ENCODE results near the gene NDUFA7. TPM values are rescaled to one million over a fixed set of nuclear protein-coding genes. Genes with fewer than 3 reads are reported as not detected.

NDUFA7 gene
- polyA plus RNA-seq, 2 donors = 103 to 112 TPM

DNA sequence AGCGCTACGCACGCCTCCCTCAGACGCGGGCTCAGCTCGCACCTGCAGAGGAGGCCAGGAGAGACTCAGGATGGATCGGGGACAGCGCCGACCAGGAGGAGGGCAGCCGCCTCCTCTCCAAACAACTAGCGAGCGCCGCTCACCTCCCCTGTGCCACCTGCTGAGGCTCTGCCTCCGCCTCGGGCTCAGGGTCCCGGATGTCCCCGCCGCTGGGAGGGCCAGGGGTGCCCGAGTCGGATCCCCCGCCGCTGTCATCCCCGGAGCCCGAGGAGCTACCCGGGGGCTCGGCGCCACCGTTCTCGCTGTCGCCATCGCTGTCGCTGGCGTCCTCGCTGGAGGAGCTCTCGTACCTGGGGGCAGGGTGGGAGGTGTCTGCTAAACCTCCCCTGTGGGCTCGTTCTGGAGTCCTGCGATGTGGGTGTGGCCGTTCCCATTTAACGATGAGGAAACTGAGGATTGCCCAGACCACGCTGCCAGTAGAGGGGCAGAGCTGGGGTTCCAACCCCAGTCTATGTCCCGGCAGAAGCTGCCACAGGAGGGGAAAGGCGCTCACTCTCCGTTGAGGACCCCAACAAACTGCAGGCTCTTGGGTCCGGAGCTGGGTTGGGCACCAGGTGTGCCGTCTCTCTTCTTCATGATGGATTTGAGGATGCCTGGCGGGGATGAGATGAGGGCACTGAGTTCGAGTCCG lies 12.7 kb upstream of the NDUFA7 start:
- no peak overlapping the region for H3K27ac ChIP-seq (ENCODE audit: low read depth in 2 of 2, low read length in 1 of 2)
- 20 to 27% methylated on average over 48 of the region's 48 CpGs for WGBS, 2 donors
- no peaks in the 10 kb centered on the region for H3K9me3 ChIP-seq (ENCODE audit: control insufficient read depth in 2 of 2, insufficient read depth in 1 of 2, low read depth in 1 of 2, low read length in 1 of 2)
- H3K4me3 ChIP-seq (ENCODE audit: low read depth in 1 of 2, low read length in 2 of 2) = peak overlapping the region in 1 of 2 donors; percentile 2
- H3K27me3 ChIP-seq (ENCODE audit: control insufficient read depth in 1 of 2, insufficient read depth in 2 of 2, low read length in 2 of 2) = peaks cover 0 to 8% of the 10 kb centered on the region in 2 donors
- no peaks in the 10 kb centered on the region for H3K36me3 ChIP-seq (ENCODE audit: control insufficient read depth in 2 of 2, insufficient read depth in 2 of 2, low read length in 1 of 2)
- peaks cover 5 to 14% of the 10 kb centered on the region in 2 donors for H3K4me1 ChIP-seq (ENCODE audit: control insufficient read depth in 2 of 2, insufficient read depth in 2 of 2, low read length in 1 of 2)

- no peak overlapping the region for H3K27ac ChIP-seq (ENCODE audit: low read depth in 2 of 2, low read length in 1 of 2)
- WGBS, 2 donors = 20 to 23% methylated on average over 52 of the region's 52 CpGs
- no peaks in the 10 kb centered on the region for H3K36me3 ChIP-seq (ENCODE audit: control insufficient read depth in 2 of 2, insufficient read depth in 2 of 2, low read length in 1 of 2)
- H3K4me1 ChIP-seq (ENCODE audit: control insufficient read depth in 2 of 2, insufficient read depth in 2 of 2, low read length in 1 of 2) = peaks cover 5 to 14% of the 10 kb centered on the region in 2 donors
- H3K27me3 ChIP-seq (ENCODE audit: control insufficient read depth in 1 of 2, insufficient read depth in 2 of 2, low read length in 2 of 2) = peaks cover 0 to 8% of the 10 kb centered on the region in 2 donors
- H3K4me3 ChIP-seq (ENCODE audit: low read depth in 1 of 2, low read length in 2 of 2) = no peak overlapping the region
- H3K9me3 ChIP-seq (ENCODE audit: control insufficient read depth in 2 of 2, insufficient read depth in 1 of 2, low read depth in 1 of 2, low read length in 1 of 2) = no peaks in the 10 kb centered on the region
Observed at GRCh38 chr19:8332976-8333766, 12.0 kb upstream of the NDUFA7 start.

DNA sequence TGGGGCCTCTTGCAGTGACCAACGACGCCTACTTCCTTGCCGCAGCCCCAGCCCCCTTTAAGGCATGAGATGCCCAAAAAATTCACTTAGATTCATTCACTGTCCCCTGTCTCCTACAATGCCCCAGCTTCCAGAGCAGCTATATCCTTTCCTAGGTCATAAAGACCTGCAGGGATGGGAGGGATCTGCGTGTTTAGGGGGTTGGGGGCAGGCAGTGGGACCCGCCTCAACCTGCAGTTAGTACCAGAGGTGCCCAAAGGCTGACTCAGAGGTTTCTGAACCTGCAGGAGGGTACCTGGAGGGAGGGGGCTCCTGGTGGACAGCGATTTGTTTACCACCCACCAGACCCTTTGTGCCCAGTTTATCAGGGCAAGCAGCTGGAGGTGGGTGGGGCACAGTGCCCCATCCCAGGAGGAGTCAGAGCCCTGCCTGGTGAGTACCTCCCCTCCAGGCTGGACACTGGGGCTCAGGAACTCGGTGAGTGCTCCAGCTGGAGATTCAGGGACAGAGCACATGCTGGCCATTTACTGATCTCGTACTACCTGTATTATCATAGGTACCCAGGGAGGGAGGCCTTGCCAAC lies 10.2 kb upstream of the NDUFA7 start:
- H3K27me3 ChIP-seq (ENCODE audit: control insufficient read depth in 1 of 2, insufficient read depth in 2 of 2, low read length in 2 of 2) = peaks cover 0 to 8% of the 10 kb centered on the region in 2 donors
- H3K4me3 ChIP-seq (ENCODE audit: low read depth in 1 of 2, low read length in 2 of 2) = no peak overlapping the region
- peaks cover 3 to 14% of the 10 kb centered on the region in 2 donors for H3K4me1 ChIP-seq (ENCODE audit: control insufficient read depth in 2 of 2, insufficient read depth in 2 of 2, low read length in 1 of 2)
- WGBS, 2 donors = 75 to 80% methylated on average over 8 of the region's 8 CpGs
- H3K27ac ChIP-seq (ENCODE audit: low read depth in 2 of 2, low read length in 1 of 2) = no peak overlapping the region
- H3K36me3 ChIP-seq (ENCODE audit: control insufficient read depth in 2 of 2, insufficient read depth in 2 of 2, low read length in 1 of 2) = no peaks in the 10 kb centered on the region
- H3K9me3 ChIP-seq (ENCODE audit: control insufficient read depth in 2 of 2, insufficient read depth in 1 of 2, low read depth in 1 of 2, low read length in 1 of 2) = peaks cover 0 to 5% of the 10 kb centered on the region in 2 donors

DNA sequence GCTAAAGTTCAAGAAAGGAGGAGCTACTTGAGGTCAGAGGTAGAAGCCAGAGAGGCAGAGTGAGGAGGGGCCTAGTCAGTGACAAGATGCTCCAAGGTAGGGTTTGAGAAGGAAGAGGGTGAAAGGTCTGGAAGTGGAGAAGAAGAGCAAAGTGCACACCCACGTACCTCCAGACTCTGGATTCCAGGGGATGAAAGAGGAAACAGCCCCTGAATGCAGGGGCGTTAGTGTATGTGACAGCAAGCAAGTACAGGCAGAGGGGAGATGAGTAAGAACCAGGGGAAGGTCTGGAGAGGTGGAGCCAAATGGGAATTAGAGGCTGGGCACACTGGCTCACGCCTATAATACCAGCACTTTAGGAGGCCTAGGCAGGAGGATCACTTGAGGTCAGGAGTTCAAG lies 8.8 kb upstream of the NDUFA7 start:
- Histone ChIP-seq H3K9me3 (ENCODE audit: control insufficient read depth in 2 of 2, insufficient read depth in 1 of 2, low read depth in 1 of 2, low read length in 1 of 2) (peaks cover 0 to 5% of the 10 kb centered on the region in 2 donors), H3K27me3 (ENCODE audit: control insufficient read depth in 1 of 2, insufficient read depth in 2 of 2, low read length in 2 of 2) (peaks cover 0 to 8% of the 10 kb centered on the region in 2 donors)
- WGBS, 2 donors = 44 to 71% methylated on average over 3 of the region's 3 CpGs

GRCh38 chr19:8325454-8325853 lies 4.3 kb upstream of the NDUFA7 start:
- no peak overlapping the region for H3K4me3 ChIP-seq (ENCODE audit: low read depth in 1 of 2, low read length in 2 of 2)
- H3K27ac ChIP-seq (ENCODE audit: low read depth in 2 of 2, low read length in 1 of 2) = no peak overlapping the region
- no peaks in the 10 kb centered on the region for H3K27me3 ChIP-seq (ENCODE audit: control insufficient read depth in 1 of 2, insufficient read depth in 2 of 2, low read length in 2 of 2)
- H3K4me1 ChIP-seq (ENCODE audit: control insufficient read depth in 2 of 2, insufficient read depth in 2 of 2, low read length in 1 of 2) = peaks cover 2 to 13% of the 10 kb centered on the region in 2 donors
- 85 to 96% methylated on average over 3 of the region's 3 CpGs for WGBS, 2 donors
- H3K9me3 ChIP-seq (ENCODE audit: control insufficient read depth in 2 of 2, insufficient read depth in 1 of 2, low read depth in 1 of 2, low read length in 1 of 2) = peaks cover 0 to 8% of the 10 kb centered on the region in 2 donors
- peaks cover 2 to 13% of the 10 kb centered on the region in 2 donors for H3K36me3 ChIP-seq (ENCODE audit: control insufficient read depth in 2 of 2, insufficient read depth in 2 of 2, low read length in 1 of 2)

More for the DNA sequence above, 8.8 kb upstream of the NDUFA7 start:
- Histone ChIP-seq H3K4me1 (ENCODE audit: control insufficient read depth in 2 of 2, insufficient read depth in 2 of 2, low read length in 1 of 2) (peaks cover 3 to 10% of the 10 kb centered on the region in 2 donors), H3K4me3 (ENCODE audit: low read depth in 1 of 2, low read length in 2 of 2) (no peak overlapping the region), H3K27ac (ENCODE audit: low read depth in 2 of 2, low read length in 1 of 2) (no peak overlapping the region), H3K36me3 (ENCODE audit: control insufficient read depth in 2 of 2, insufficient read depth in 2 of 2, low read length in 1 of 2) (no peaks in the 10 kb centered on the region)

DNA sequence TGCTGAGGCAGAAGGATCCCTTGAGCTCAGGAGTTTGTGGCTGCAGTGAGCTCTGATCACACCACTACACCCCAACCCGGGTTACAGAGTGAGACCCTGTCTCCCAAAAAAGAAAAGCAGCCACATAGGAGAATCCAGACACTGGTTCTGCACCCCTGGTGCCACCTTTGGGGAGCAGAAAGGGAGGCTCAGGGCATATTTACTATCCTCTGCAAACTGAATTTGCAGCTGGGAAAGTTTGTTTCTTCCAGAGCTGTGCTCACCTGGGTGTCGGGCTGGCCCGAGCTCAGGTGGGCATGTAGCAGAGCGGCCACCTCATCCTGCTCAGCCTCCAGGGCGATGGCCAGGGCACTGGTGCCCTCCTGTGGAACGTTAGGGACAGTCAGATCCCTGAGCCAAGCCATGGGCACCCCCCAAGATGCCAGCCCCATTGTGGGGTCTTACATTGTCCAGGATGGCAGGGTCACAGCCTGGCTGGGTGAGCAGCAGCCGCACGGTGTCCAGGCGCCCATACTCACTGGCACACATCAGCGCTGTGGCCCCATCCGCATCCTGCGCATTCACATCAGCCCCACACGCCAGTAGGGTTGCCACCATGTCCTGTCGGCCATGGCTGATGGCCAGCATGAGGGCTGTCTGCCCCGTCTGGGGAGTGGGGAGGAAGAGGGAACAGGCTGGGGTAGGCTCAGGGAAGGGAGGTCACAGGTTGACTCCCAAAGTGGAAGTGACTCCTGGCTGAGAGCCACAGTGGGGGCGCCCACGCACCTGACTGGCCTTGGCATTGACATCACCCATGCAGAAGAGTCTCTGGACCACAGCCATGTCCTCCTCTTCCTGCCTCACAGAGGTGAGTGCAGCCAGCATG lies 3.2 kb upstream of the NDUFA7 start:
- Histone ChIP-seq H3K9me3 (ENCODE audit: control insufficient read depth in 2 of 2, insufficient read depth in 1 of 2, low read depth in 1 of 2, low read length in 1 of 2) (peaks cover 0 to 8% of the 10 kb centered on the region in 2 donors), H3K4me1 (ENCODE audit: control insufficient read depth in 2 of 2, insufficient read depth in 2 of 2, low read length in 1 of 2) (peaks cover 2 to 13% of the 10 kb centered on the region in 2 donors), H3K36me3 (ENCODE audit: control insufficient read depth in 2 of 2, insufficient read depth in 2 of 2, low read length in 1 of 2) (peaks cover 2 to 13% of the 10 kb centered on the region in 2 donors), H3K27me3 (ENCODE audit: control insufficient read depth in 1 of 2, insufficient read depth in 2 of 2, low read length in 2 of 2) (no peaks in the 10 kb centered on the region), H3K27ac (ENCODE audit: low read depth in 2 of 2, low read length in 1 of 2) (no peak overlapping the region), H3K4me3 (ENCODE audit: low read depth in 1 of 2, low read length in 2 of 2) (no peak overlapping the region)
- 63 to 70% methylated on average over 17 of the region's 17 CpGs for WGBS, 2 donors

DNA sequence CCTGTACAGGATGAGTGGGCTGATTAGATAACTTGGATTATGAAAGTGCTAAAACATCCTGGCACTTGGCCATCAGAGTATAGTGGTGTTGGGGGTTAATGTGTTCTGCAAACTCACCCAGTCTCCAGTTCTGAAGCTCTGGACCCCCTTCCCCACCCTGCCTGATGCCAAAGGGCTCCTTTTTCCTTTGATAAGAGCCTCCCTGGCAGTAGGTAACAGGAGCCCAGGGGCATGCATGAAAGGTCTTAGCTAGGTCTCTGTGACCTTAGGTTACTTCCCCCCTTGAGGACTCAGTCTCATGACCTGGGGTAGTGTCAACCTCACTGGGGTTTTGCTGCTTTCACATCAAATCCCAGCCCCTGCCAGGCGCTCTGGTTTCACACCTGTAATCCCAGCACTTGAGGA lies 2.6 kb upstream of the NDUFA7 start:
- WGBS, 2 donors = 90 to 93% methylated on average over 1 of the region's 1 CpG
- Histone ChIP-seq H3K27ac (ENCODE audit: low read depth in 2 of 2, low read length in 1 of 2) (no peak overlapping the region), H3K9me3 (ENCODE audit: control insufficient read depth in 2 of 2, insufficient read depth in 1 of 2, low read depth in 1 of 2, low read length in 1 of 2) (peaks cover 0 to 8% of the 10 kb centered on the region in 2 donors), H3K36me3 (ENCODE audit: control insufficient read depth in 2 of 2, insufficient read depth in 2 of 2, low read length in 1 of 2) (peaks cover 2 to 13% of the 10 kb centered on the region in 2 donors), H3K27me3 (ENCODE audit: control insufficient read depth in 1 of 2, insufficient read depth in 2 of 2, low read length in 2 of 2) (no peaks in the 10 kb centered on the region), H3K4me3 (ENCODE audit: low read depth in 1 of 2, low read length in 2 of 2) (no peak overlapping the region), H3K4me1 (ENCODE audit: control insufficient read depth in 2 of 2, insufficient read depth in 2 of 2, low read length in 1 of 2) (peaks cover 2 to 13% of the 10 kb centered on the region in 2 donors)

DNA sequence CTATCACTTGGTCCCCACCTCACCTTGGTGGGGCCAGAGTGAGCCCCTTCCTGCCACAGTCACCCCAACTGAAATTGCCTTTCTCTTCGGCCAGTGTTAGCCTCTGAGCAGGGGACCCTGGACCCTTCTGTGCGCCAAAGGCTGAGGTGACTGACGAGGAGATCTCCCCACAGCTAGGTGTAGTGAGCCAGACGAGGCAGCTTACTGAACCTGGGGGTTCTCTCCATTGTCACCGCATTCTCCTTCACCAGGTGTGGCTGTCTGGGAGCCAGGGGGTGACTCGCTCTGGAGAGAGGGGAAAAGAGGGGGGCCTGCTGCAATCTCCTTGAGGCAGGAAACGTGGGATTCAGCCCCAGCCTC lies 1.4 kb upstream of the NDUFA7 start:
- H3K36me3 ChIP-seq (ENCODE audit: control insufficient read depth in 2 of 2, insufficient read depth in 2 of 2, low read length in 1 of 2) = peaks cover 2 to 13% of the 10 kb centered on the region in 2 donors
- H3K27ac ChIP-seq (ENCODE audit: low read depth in 2 of 2, low read length in 1 of 2) = peak overlapping the region in 1 of 2 donors; percentile 33
- H3K27me3 ChIP-seq (ENCODE audit: control insufficient read depth in 1 of 2, insufficient read depth in 2 of 2, low read length in 2 of 2) = no peaks in the 10 kb centered on the region
- peaks cover 0 to 8% of the 10 kb centered on the region in 2 donors for H3K9me3 ChIP-seq (ENCODE audit: control insufficient read depth in 2 of 2, insufficient read depth in 1 of 2, low read depth in 1 of 2, low read length in 1 of 2)
- H3K4me3 ChIP-seq (ENCODE audit: low read depth in 1 of 2, low read length in 2 of 2) = peak overlapping the region; percentile 91 to 94
- WGBS, 2 donors = 47 to 55% methylated on average over 7 of the region's 7 CpGs
- peaks cover 2 to 13% of the 10 kb centered on the region in 2 donors for H3K4me1 ChIP-seq (ENCODE audit: control insufficient read depth in 2 of 2, insufficient read depth in 2 of 2, low read length in 1 of 2)

Measured in esophagus (tissue), 2 donors.